Liver (tissue), 3 donors: ENCODE data around the gene CD80.

Experiments used
- SP1 ChIP-seq: IDR thresholded peaks from 2 replicates; pipeline ENCODE4 v1.6.1; 2018; ENCODE audit warnings: antibody characterized with exemption, mild to moderate bottlenecking
- TF ChIP-seq, protein P1 (sequence below): fragments of 150-350 bp; IDR thresholded peaks from 2 replicates; pipeline ENCODE4 v1.5.1; 2017; ENCODE audit warnings: improper control_type of control experiment, low read depth, low read length; ENCODE audit not compliant: missing input control
- TF ChIP-seq, protein P2 (sequence below): IDR thresholded peaks from 2 replicates; pipeline ENCODE4 v1.6.1; 2016; ENCODE audit warnings: antibody characterized with exemption
- donor health status: healthy.
- donor health status: healthy.

DNA sequence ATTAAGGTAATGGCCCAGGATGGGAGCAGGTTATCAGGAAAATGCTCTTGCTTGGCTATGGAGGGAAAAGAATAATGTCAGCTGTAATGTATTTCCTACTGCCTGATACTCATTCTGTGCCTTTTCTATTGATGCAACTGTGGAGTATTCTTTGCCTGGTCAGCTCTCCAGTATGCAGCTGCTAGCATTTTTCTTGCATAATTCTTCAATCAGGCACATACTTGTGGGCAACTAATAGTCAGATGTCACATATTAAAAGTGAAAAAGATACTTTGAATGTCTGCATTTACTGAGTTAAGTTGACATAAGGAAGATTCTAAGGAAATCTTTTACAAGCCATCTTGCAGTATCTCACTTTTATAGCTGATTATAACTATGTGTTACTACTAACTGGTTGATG, 29.5 kb downstream of the CD80 start:
- TF ChIP-seq, protein P1, sequence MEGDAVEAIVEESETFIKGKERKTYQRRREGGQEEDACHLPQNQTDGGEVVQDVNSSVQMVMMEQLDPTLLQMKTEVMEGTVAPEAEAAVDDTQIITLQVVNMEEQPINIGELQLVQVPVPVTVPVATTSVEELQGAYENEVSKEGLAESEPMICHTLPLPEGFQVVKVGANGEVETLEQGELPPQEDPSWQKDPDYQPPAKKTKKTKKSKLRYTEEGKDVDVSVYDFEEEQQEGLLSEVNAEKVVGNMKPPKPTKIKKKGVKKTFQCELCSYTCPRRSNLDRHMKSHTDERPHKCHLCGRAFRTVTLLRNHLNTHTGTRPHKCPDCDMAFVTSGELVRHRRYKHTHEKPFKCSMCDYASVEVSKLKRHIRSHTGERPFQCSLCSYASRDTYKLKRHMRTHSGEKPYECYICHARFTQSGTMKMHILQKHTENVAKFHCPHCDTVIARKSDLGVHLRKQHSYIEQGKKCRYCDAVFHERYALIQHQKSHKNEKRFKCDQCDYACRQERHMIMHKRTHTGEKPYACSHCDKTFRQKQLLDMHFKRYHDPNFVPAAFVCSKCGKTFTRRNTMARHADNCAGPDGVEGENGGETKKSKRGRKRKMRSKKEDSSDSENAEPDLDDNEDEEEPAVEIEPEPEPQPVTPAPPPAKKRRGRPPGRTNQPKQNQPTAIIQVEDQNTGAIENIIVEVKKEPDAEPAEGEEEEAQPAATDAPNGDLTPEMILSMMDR: no peak
- no peak for TF ChIP-seq SP1
- TF ChIP-seq, protein P2, sequence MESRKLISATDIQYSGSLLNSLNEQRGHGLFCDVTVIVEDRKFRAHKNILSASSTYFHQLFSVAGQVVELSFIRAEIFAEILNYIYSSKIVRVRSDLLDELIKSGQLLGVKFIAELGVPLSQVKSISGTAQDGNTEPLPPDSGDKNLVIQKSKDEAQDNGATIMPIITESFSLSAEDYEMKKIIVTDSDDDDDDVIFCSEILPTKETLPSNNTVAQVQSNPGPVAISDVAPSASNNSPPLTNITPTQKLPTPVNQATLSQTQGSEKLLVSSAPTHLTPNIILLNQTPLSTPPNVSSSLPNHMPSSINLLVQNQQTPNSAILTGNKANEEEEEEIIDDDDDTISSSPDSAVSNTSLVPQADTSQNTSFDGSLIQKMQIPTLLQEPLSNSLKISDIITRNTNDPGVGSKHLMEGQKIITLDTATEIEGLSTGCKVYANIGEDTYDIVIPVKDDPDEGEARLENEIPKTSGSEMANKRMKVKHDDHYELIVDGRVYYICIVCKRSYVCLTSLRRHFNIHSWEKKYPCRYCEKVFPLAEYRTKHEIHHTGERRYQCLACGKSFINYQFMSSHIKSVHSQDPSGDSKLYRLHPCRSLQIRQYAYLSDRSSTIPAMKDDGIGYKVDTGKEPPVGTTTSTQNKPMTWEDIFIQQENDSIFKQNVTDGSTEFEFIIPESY: no peak
